Measurements from ENCODE around the gene RNF227. TPM values are rescaled to one million over a fixed set of nuclear protein-coding genes. Genes with fewer than 3 reads are reported as not detected.
"Not testable (repeated sequence)": the region's sequence is repeated elsewhere in the genome, so short reads cannot be mapped to it uniquely, and the experiment has no call there.

Gene RNF227
- total RNA-seq (2014; rRNA removed; shearing (Covaris generic)): 5.7 and 6.3 TPM in 2 replicates
- polyA plus RNA-seq (2014; cell fraction: nucleus; rRNA removed): 2.2 and 4.5 TPM in 2 replicates

DNA sequence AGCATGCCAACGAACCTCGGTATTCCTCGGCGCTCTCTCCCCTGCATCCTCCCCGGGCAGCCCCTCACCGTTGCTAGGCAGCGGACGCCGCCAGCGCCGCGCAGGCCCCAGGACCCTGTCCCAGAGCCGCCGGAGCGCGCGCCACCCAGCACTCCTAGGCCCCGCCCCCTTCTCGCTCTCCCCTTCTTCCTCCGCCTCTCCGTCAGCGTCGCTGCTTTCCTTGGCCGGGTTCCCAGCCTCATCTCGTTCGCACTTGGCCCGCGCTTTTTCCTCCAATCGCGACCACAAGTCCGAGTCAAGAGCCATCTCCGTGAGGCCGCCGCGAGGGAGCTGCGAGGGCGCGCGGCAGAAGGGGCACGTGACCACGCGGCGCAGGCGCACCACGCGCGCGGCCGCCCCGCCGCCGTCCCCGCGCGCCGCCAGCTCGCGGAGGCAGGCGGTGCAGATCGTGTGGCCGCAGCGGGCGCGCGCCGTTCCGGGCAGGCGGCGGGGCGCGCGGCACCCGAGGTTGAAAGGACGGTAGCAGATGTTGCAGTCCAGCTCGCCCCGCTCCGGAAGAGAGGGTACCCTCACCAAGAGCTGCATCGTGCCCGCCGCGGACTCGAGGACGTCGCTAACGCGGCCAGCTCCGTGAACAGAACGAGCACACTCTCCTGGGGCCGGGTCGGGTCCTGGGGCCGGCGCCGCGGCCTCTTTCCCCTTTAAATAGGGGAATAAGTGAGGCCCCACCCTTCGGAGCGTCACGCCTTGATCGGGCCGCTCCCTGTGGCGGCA lies at the start of gene RNF227:
Gene RNF227, minus strand, starts transcription at position 679 of the 774 bp plus-strand sequence. Its CDS starts 94 bp downstream, at position 585.
- peak; percentile 95 for DNase-seq (ENCODE audit: extremely low read depth, low read depth)

DNA sequence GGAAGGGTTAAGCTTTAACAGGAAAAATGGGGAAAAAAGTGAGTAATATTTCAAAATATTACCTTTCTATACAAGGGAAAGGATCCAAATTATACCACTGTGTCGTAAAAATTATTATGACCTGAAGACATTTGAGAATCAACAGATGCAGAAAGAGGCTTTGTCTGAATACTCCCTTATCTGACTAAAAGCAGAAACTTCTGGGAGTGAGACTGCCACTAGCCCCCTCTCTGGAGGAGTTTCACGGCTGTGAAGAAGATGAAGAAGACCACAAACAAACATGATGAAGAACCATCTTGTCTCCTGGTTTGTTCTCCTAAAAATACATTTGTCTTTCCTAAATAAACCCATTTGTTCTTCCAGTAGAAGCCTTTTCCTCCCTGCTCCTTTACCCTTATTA lies 45.3 kb upstream of the RNF227 start:
- no peak for DNase-seq (ENCODE audit: extremely low read depth, low read depth)

DNA sequence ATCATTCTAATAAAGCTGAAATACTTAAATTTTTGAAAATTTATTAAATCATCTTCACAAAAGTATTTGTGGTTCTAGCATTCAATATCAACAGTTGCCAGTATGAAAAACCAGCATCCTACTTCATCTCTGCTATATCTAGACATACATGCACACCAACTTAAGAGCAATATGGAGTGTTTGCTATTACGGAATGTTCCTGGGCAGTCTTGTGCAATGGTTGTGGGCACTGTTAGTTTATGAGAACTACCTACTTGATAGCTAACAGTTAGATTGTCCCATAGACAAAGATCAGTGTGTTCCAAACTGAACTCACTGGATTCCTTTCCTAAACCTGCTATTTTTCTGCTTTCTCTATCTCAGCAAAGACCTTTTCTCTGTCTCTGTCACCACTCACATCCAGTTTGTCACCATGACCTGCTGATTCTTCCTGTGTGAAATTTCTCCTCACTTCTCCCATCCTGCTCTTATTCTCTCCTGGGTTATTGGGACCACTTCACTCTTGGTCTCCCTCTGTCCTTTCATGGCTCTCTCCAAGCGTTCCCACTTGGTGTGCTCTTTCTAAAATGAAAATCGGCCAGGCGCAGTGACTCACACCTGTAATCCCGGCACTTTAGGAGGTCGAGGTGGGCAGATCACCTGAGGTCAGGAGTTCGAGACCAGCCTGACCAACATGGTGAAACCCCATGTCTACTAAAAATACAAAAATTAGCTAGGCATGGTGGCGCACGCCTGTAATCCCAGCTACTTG lies 43.6 kb upstream of the RNF227 start:
- no peak for DNase-seq (ENCODE audit: extremely low read depth, low read depth)

DNA sequence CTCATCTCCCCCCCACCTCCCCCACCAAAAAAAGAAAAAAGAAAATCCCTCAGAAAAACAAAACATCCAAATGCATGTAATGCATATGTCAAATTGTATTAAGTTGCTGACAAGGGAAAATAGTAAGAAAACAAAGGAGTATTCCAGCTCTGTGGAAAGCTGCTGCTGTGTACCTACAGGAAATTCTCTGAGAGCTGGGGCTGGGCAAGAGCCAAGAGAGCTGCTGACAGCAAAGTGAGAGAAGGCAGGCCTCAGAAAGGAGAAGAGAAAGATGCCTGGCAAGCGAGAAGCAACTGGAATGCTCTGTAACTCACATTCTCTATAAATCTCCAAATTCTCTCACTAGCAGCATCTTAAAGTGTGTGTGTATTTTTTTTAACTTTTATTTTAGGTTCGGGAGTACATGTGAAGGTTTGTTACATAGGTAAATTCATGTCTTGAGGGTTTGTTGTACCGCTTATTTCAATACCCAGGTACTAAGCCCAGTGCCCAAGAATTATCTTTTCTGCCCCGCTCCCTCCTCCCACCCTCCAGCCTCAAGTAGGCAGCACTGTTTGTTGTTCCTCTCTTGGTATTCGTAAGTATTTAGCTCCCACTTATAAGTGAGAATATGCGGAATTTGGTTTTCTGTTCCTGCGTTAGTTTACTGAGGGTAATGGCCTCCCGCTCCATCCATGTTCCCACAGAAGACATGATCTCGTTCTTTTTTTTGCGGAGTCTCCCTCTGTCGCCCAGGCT lies 40.3 kb upstream of the RNF227 start:
- DNase-seq (ENCODE audit: extremely low read depth, low read depth): no peak

DNA sequence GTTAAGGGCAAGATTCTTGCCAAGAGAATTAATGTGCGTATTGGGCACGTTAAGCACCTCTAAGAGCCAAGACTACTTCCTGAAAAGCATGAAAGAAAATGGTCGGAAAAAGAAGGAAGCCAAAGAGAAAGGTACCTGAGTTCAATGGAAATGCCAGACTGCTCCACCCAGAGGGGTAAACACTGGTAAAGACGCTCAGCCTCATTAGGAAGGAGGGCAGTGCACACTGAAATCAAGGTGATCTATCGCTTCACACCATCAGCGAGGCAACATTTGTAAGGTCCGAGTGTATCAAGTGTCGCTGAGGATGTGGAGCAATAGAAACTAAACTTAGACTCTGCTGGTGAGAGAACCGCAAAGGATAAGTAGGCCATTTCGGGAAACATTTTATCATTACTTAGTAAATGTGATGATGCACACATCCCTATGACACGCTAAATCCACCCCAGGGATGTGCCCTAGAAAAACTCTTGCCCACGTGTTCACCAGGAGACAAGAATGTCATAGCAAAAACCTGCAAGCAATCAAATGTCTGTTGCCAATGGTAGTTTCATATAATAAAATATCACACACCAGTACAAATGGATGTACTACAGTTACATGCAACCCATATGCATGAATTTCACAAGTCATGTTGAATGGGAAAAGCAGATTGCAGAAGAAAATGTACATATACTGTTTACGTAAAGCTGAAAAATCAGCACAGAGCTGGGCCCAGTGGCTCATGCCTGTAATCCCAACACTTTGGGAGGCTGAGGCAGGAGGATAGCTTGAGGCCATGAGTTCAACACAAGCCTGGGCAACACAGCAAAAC lies 39.5 kb upstream of the RNF227 start:
- DNase-seq (ENCODE audit: extremely low read depth, low read depth): no peak

DNA sequence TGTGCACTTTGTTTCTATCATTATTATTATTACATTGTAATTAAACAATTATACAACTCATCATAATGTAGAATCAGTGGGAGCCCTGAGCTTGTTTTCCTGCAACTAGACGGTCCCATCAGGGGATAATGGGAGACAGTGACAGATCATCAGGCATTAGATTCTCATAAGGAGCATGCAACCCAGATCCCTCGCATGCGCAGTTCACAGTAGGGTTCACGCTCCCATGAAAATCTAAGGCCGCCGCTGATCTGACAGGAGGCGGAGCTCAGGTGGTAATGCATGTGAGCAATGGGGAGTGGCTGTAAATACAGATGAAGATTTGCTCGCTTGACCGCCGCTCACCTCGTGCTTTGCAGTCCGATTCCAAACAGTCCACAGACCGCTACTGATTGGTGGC lies 37.2 kb upstream of the RNF227 start:
- not testable (repeated sequence) for DNase-seq (ENCODE audit: extremely low read depth, low read depth)

DNA sequence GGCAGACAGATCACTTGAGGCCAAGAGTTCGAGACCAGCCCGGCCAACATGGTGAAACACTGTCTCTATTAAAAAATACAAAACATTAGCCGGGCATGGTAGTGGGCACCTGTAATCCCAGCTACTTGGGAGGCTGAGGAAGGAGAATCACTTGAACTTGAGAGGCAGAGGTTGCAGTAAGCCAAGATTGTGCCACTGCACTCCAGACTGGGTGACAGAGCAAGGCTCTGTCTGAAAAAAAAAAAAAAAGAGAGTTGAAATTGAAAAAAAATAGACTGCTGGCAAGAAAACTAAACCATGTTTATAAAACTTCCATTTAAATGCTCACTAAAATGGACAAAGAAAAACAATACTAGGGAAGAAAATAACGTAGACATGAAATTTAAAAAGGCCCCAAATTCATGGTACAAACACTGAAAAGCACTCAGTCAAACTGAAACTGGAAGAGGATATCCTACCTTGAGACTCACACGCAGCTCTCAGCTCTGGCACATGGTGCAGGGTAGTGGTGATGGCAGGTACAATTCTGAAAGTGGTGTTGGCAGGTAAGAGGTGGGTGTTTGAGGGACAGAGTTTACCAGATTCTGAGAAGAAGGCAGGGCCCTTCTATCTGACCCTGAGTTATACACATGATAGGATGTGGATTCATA lies 35.2 kb upstream of the RNF227 start:
- no peak for DNase-seq (ENCODE audit: extremely low read depth, low read depth)

DNA sequence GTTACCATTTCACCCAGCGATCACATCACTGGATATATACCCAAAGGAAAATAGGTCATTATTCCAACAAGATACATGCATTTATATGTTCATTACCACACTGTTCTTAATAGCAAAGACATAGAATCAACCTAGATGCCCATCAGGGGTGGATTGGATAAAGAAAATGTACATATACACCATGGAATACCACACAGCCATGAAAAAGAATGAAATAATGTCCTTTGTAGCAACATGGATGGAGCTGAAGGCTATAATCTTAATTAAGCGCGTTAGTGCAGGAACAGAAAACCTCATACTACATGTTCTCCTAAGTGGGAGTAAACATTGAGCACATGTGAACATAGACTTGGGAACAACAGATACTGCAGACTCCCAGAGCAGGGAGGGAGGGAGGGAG lies 34.5 kb upstream of the RNF227 start:
- DNase-seq (ENCODE audit: extremely low read depth, low read depth): no peak

DNA sequence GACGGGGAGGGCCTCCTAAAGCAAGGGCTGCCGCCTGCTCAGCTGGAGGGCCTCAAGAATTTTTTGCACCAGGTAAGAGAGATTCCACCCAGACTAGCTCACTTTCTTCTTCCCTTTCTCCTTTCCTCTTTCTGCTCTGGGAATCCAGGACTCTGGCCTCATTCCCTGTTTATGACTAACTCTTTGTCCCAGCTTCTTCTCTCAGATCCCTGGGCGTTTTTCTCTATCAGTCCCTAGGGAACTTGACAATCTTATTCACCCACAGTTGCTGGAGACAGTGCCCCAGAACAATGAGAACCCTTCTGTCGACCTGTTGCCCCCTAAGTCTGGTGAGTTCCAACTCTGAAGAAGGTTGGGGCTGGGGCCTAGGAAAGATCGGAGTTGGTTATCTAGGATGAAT lies 31.6 kb upstream of the RNF227 start:
- no peak for DNase-seq (ENCODE audit: extremely low read depth, low read depth)

DNA sequence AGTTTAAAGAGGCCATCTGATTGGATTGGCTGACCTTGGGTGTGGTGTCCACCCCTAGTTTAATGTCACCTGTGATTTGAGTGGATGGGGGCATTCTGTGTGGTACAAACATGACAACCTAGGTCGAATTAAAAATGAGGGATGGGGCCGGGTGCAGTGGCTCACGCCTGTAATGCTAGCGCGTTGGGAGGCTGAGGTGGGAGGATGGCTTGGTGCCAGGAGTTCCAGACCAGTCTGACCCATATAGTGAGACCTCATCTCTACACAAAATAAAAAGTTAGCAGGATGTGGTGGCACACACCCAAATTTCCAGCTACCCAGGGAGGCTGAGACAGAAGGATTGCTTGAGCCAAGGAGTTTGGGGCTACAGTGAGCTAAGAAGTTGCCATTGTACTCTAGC lies 30.4 kb upstream of the RNF227 start:
- DNase-seq (ENCODE audit: extremely low read depth, low read depth): no peak

DNA sequence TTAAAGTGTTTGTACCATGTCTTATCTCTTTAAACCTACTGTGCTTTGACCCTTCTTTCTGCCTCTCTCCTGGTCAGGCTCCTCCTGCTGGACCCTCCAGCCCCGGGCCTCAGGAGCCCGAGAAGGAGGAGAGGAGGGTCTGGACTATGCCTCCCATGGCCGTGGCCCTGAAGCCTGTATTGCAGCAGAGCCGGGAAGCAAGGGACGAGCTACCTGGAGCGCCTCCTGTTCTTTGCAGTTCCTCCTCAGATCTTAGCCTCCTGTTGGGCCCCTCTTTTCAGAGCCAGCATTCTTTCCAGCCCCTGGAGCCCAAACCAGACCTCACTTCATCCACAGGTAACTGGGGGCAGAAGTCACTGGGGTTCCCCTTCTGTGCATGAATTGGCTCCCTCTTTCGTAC lies 29.6 kb upstream of the RNF227 start:
- no peak for DNase-seq (ENCODE audit: extremely low read depth, low read depth)

DNA sequence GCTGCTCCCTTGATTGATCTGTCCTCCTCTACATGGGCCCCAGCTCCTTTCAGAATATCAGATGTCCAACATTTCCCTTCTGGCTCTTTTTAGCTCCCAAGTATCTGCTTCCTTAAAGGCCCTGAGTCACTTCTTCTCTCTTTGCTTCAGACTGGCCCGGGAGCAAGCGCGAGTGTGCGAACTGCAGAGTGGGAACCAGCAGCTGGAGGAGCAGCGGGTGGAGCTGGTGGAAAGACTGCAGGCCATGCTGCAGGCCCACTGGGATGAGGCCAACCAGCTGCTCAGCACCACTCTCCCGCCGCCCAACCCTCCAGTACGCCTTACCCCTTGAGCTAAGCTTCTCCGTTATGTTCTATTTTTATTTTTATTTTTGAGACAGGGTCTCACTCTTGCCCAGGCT lies 28.2 kb upstream of the RNF227 start:
- no peak for DNase-seq (ENCODE audit: extremely low read depth, low read depth)

DNA sequence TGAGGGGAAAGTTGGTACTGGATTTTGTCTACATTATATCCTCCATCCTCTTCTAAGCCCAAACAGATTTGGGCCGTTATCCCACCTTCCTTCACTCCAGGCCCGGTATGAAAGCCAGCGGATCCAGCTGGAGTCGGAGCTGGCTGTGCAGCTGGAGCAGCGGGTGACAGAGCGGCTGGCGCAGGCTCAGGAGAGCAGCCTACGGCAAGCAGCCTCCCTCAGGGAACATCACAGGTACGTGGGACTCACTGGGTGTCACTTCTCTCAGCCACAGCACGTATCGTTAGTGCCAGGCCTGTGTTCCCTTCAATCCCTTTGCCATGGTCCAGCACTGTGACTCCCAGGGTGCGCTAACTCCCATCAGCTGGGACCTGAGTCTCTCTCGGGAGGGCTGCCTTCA lies 27.2 kb upstream of the RNF227 start:
- no peak for DNase-seq (ENCODE audit: extremely low read depth, low read depth)

DNA sequence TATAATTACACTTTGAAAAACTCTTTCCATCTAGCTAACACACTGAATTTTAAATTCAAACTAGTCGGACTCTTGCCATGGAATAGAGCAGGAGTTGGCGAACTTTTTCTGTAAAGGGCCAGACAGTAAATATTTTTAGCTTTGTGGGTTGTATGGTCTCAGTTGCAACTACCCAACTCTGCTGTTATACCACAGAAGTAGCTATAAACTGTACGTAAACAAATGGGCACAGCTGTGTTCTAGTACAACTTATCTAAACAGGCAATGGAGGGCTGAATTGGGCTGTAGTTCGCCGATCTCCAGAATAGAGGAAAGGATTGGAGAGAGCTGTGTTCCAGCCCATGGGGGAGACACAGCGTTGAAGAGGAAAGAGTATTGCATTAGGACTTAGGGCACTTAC lies 24.7 kb upstream of the RNF227 start:
- DNase-seq (ENCODE audit: extremely low read depth, low read depth): no peak

DNA sequence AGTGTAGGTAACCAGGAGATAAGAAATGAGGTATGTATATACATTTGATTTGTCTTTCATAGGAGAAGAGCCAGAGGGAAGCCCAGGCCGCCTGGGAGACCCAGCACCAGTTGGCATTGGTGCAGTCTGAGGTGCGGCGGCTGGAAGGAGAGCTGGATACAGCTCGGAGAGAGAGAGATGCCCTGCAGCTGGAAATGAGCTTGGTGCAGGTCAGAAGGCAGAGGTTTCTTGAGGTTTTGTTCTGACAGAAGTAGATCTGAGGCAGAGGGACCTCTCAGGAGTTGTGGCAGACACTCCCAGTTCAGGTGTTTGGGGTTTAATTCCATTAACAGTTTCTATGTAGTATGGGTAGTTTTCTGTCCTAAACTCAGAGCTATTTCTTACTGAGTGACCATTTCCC lies 23.9 kb upstream of the RNF227 start:
- DNase-seq (ENCODE audit: extremely low read depth, low read depth): no peak

DNA sequence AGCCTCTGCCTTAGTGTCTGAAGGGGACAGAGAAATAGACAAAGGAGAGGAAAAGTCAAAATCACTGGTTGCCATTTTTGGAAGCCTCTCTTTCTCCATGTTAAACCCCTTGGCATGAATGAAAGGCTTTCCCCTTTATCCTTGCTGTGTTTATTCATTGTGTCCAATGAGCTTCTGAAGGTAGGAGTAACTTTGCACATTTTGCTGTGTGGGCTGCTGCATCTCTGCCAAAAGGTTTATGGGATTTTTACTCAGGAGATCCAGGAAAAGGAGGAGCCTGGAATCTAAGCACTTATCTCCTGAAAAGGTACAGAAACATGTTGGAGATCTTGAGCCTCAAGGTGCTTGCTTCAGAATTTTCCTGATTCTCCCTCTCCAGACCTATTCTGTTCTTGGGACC lies 19.8 kb upstream of the RNF227 start:
- DNase-seq (ENCODE audit: extremely low read depth, low read depth): no peak

DNA sequence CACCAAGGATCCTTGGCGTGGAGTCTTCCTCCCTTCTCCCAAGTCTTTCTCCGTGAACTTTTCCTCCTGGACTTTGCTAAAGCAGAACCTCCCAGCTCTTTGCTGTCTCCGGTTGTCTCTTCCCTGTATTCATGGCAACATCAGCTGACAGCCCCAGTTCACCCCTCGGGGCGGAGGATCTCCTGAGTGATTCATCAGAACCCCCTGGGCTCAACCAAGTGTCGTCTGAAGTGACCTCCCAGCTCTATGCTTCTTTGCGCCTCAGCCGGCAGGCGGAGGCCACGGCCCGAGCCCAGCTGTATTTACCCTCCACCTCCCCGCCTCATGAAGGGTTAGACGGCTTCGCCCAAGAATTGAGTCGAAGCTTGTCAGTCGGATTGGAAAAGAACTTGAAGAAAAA lies 16.9 kb upstream of the RNF227 start:
- no peak for DNase-seq (ENCODE audit: extremely low read depth, low read depth)

DNA sequence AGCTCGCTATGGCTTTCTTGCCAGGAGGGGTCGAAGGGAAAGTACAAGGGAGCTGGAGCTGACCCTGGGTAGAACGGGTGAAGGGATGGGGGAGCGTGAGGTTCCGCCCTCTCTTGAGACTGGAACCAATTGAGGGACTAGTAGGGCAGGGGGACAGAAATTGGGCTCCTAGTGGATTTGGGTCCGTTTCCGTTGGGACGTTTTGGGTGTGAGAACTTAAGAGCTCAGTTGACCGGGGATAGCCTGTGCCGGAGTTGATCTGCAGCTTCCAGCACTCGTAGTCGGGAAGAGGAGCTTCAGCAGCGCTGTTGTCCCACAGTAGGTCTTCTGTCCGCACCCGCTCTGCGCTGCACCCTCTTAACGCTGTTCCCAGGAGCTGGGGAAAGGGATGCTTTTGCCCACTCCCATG lies 16.4 kb upstream of the RNF227 start:
- no peak for DNase-seq (ENCODE audit: extremely low read depth, low read depth)

DNA sequence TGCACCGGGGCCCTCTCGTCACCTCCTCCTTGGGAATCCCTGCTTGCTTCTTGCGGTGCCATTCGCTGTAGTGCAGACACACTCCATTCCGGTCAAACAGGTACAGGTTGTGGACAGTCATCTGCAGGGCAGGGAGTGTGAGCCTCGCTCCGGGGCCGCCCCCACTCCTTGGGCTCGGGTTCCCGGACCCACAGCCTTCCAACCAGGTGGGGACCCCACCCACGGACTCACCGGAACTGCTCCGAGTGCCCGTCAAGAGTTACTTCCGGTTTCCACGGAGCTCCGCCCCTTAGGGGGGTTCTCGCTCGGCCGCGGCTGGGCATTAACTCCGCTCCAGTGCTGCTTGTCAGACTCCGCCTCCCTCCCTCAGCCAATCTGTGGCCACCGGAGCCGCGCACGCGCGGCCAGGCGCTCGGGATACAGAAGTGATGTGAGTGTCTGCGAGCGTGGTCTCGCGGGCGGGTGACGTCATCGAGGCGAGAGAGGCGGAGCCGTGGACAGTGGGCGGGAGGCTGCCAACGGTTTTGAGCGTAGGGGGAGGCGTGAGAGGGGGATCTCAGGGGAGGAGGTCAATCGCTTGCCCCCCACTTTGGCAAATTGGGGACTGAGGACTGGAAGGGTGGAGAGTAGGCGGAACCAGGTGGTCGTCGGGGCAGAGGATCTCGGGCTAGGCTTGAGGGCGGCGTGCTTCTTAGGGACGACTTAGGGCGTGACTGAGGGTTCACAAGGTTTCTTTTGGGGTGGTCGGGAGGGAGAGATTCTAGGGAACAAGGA lies 15.8 kb upstream of the RNF227 start, which contains the start of the genes CNTROB and TRAPPC1:
Gene CNTROB, plus strand, starts transcription at position 498 of the 774 bp plus-strand sequence. CDS start 874 bp downstream, outside the sequence.
Gene TRAPPC1, minus strand, starts transcription at position 238 of the 774 bp plus-strand sequence. Its CDS starts 117 bp downstream, at position 121.
- peak; percentile 99 for DNase-seq (ENCODE audit: extremely low read depth, low read depth)
